SH-SY5Y (cell line): ENCODE data around the gene SYS1.

Source experiments
- GATA2 ChIP-seq: IDR thresholded peaks from 2 replicates; pipeline ENCODE4 v1.6.1; 2011; ENCODE audit warnings: mild to moderate bottlenecking, low read depth, low read length
- GATA3 ChIP-seq: IDR thresholded peaks from 2 replicates; pipeline ENCODE4 v1.6.1; 2011; ENCODE audit warnings: low read depth, mild to moderate bottlenecking, low read length, moderate library complexity

DNA sequence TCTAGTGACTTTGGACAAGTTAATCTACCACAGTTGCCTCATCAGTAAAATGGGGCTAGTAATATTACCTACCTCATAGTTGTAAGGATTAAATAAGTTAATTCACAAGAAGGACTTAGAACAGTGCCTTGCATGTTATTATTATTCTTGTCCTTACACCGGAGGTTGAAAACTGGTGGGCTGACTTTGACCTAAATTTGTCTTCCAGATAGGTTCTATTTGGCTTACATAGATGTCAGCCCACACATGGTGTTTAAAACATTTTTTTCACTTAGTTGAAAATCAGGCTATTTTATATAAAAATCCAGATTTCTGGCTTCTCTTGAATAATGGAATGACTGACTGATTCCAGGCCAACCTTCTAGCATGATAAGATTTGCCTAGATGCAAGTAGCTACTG lies 3.2 kb downstream of the SYS1 start:
- TF ChIP-seq GATA2 (no peak), GATA3 (no peak)
